ENCODE measurements around the gene FAT3.

The FAT3 gene

GRCh38 chr11:92253421-92253820 lies 28.8 kb downstream of the FAT3 start:
- no peaks in the 10 kb centered on the region for H3K36me3 ChIP-seq (ENCODE audit: control insufficient read depth in 4 of 4, insufficient read depth in 4 of 4, low read length in 3 of 4)
- no peaks in the 10 kb centered on the region for H3K27me3 ChIP-seq (replicated peaks in 2 of 5; ENCODE audit: control insufficient read depth in 4 of 5, insufficient read depth in 5 of 5, low read length in 4 of 5)
- no peaks in the 10 kb centered on the region for H3K4me1 ChIP-seq (ENCODE audit: control extremely low read depth in 1 of 4, control insufficient read depth in 4 of 4, insufficient read depth in 4 of 4, low read length in 3 of 4)
- H3K4me3 ChIP-seq (ENCODE audit: control insufficient read depth in 1 of 7, extremely low read depth in 1 of 7, insufficient read depth in 4 of 7, low read depth in 2 of 7, low read length in 6 of 7): no peak overlapping the region
- ChIA-PET POLR2A (no interaction called here), CTCF (no interaction called here)
- no peak overlapping the region for H3K27ac ChIP-seq (ENCODE audit: insufficient read depth in 1 of 2, low read depth in 1 of 2, low read length in 2 of 2, poor library complexity in 1 of 2, severe bottlenecking in 2 of 2)
- no peaks in the 10 kb centered on the region for H3K9me3 ChIP-seq (ENCODE audit: control extremely low read depth in 1 of 5, control insufficient read depth in 4 of 5, insufficient read depth in 2 of 5, low read depth in 1 of 5, low read length in 4 of 5)
- no CpG with 5 or more reads among the region's 1 CpG for WGBS (ENCODE audit: insufficient coverage)
- no peak for DNase-seq

GRCh38 chr11:92253945-92254344 lies 29.3 kb downstream of the FAT3 start:
- ChIA-PET POLR2A (no interaction called here), CTCF (interaction anchor here (1.7 kb wide), 1 partner anchor 8 kb away, joined by 3 read pairs; no protein-coding TSS in a partner anchor)
- DNase-seq: no peak
- Histone ChIP-seq H3K27ac (ENCODE audit: insufficient read depth in 1 of 2, low read depth in 1 of 2, low read length in 2 of 2, poor library complexity in 1 of 2, severe bottlenecking in 2 of 2) (no peak overlapping the region), H3K9me3 (ENCODE audit: control extremely low read depth in 1 of 5, control insufficient read depth in 4 of 5, insufficient read depth in 2 of 5, low read depth in 1 of 5, low read length in 4 of 5) (peaks cover 0 to 2% (median 0%) of the 10 kb centered on the region in 5 experiments), H3K27me3 (replicated peaks in 2 of 5; ENCODE audit: control insufficient read depth in 4 of 5, insufficient read depth in 5 of 5, low read length in 4 of 5) (no peaks in the 10 kb centered on the region), H3K4me3 (ENCODE audit: control insufficient read depth in 1 of 7, extremely low read depth in 1 of 7, insufficient read depth in 4 of 7, low read depth in 2 of 7, low read length in 6 of 7) (no peak overlapping the region), H3K36me3 (ENCODE audit: control insufficient read depth in 4 of 4, insufficient read depth in 4 of 4, low read length in 3 of 4) (no peaks in the 10 kb centered on the region), H3K4me1 (ENCODE audit: control extremely low read depth in 1 of 4, control insufficient read depth in 4 of 4, insufficient read depth in 4 of 4, low read length in 3 of 4) (no peaks in the 10 kb centered on the region)
- WGBS (ENCODE audit: insufficient coverage): 38% methylated on average over 2 of the region's 4 CpGs

GRCh38 chr11:92257536-92257935 lies 32.9 kb downstream of the FAT3 start:
- no peaks in the 10 kb centered on the region for H3K27me3 ChIP-seq (replicated peaks in 2 of 5; ENCODE audit: control insufficient read depth in 4 of 5, insufficient read depth in 5 of 5, low read length in 4 of 5)
- no peaks in the 10 kb centered on the region for H3K36me3 ChIP-seq (ENCODE audit: control insufficient read depth in 4 of 4, insufficient read depth in 4 of 4, low read length in 3 of 4)
- H3K4me1 ChIP-seq (ENCODE audit: control extremely low read depth in 1 of 4, control insufficient read depth in 4 of 4, insufficient read depth in 4 of 4, low read length in 3 of 4): no peaks in the 10 kb centered on the region
- 88% methylated on average over 2 of the region's 4 CpGs for WGBS (ENCODE audit: insufficient coverage)
- H3K27ac ChIP-seq (ENCODE audit: insufficient read depth in 1 of 2, low read depth in 1 of 2, low read length in 2 of 2, poor library complexity in 1 of 2, severe bottlenecking in 2 of 2): no peak overlapping the region
- DNase-seq: no peak
- ChIA-PET POLR2A (no interaction called here), CTCF (no interaction called here)
- H3K9me3 ChIP-seq (ENCODE audit: control extremely low read depth in 1 of 5, control insufficient read depth in 4 of 5, insufficient read depth in 2 of 5, low read depth in 1 of 5, low read length in 4 of 5): peaks cover 0 to 2% (median 0%) of the 10 kb centered on the region in 5 experiments
- H3K4me3 ChIP-seq (ENCODE audit: control insufficient read depth in 1 of 7, extremely low read depth in 1 of 7, insufficient read depth in 4 of 7, low read depth in 2 of 7, low read length in 6 of 7): no peak overlapping the region

DNA sequence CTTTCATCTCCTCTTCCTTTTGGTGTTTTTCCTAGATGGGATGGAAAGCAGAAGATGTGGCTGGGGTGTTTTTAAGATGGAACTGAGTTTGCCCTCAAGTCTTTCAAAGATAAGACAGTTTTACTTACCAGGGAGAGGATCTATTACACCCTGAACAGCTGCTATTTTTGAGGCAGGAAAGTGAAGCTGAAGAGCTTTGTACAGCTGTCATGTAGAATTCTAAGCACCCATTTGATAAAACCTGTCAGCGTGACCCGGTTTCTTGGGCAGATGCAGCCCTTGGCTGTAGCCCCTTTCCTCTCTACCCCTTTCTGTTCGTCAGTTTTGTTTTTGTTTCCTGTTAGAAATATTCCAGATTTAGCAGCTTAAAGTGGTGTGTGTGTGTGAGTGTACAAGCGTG lies 35.2 kb downstream of the FAT3 start:
- H3K27ac ChIP-seq (ENCODE audit: insufficient read depth in 1 of 2, low read depth in 1 of 2, low read length in 2 of 2, poor library complexity in 1 of 2, severe bottlenecking in 2 of 2): no peak overlapping the region
- ChIA-PET CTCF (no interaction called here), POLR2A (no interaction called here)
- H3K4me3 ChIP-seq (ENCODE audit: control insufficient read depth in 1 of 7, extremely low read depth in 1 of 7, insufficient read depth in 4 of 7, low read depth in 2 of 7, low read length in 6 of 7): no peak overlapping the region
- no CpG with 5 or more reads among the region's 4 CpGs for WGBS (ENCODE audit: insufficient coverage)
- H3K9me3 ChIP-seq (ENCODE audit: control extremely low read depth in 1 of 5, control insufficient read depth in 4 of 5, insufficient read depth in 2 of 5, low read depth in 1 of 5, low read length in 4 of 5): peaks cover 0 to 2% (median 0%) of the 10 kb centered on the region in 5 experiments
- no peaks in the 10 kb centered on the region for H3K4me1 ChIP-seq (ENCODE audit: control extremely low read depth in 1 of 4, control insufficient read depth in 4 of 4, insufficient read depth in 4 of 4, low read length in 3 of 4)
- H3K36me3 ChIP-seq (ENCODE audit: control insufficient read depth in 4 of 4, insufficient read depth in 4 of 4, low read length in 3 of 4): no peaks in the 10 kb centered on the region
- no peak for DNase-seq
- no peaks in the 10 kb centered on the region for H3K27me3 ChIP-seq (replicated peaks in 2 of 5; ENCODE audit: control insufficient read depth in 4 of 5, insufficient read depth in 5 of 5, low read length in 4 of 5)

GRCh38 chr11:92264350-92264749 lies 39.7 kb downstream of the FAT3 start:
- H3K4me1 ChIP-seq (ENCODE audit: control extremely low read depth in 1 of 4, control insufficient read depth in 4 of 4, insufficient read depth in 4 of 4, low read length in 3 of 4): no peaks in the 10 kb centered on the region
- CTCF ChIA-PET: no interaction called here
- WGBS (ENCODE audit: insufficient coverage): 75% methylated on average over 1 of the region's 2 CpGs
- POLR2A ChIA-PET: no interaction called here
- H3K36me3 ChIP-seq (ENCODE audit: control insufficient read depth in 4 of 4, insufficient read depth in 4 of 4, low read length in 3 of 4): no peaks in the 10 kb centered on the region
- no peak overlapping the region for H3K27ac ChIP-seq (ENCODE audit: insufficient read depth in 1 of 2, low read depth in 1 of 2, low read length in 2 of 2, poor library complexity in 1 of 2, severe bottlenecking in 2 of 2)
- H3K9me3 ChIP-seq (ENCODE audit: control extremely low read depth in 1 of 5, control insufficient read depth in 4 of 5, insufficient read depth in 2 of 5, low read depth in 1 of 5, low read length in 4 of 5): no peaks in the 10 kb centered on the region
- H3K4me3 ChIP-seq (ENCODE audit: control insufficient read depth in 1 of 7, extremely low read depth in 1 of 7, insufficient read depth in 4 of 7, low read depth in 2 of 7, low read length in 6 of 7): no peak overlapping the region
- no peak for DNase-seq
- H3K27me3 ChIP-seq (replicated peaks in 2 of 5; ENCODE audit: control insufficient read depth in 4 of 5, insufficient read depth in 5 of 5, low read length in 4 of 5): no peaks in the 10 kb centered on the region

DNA sequence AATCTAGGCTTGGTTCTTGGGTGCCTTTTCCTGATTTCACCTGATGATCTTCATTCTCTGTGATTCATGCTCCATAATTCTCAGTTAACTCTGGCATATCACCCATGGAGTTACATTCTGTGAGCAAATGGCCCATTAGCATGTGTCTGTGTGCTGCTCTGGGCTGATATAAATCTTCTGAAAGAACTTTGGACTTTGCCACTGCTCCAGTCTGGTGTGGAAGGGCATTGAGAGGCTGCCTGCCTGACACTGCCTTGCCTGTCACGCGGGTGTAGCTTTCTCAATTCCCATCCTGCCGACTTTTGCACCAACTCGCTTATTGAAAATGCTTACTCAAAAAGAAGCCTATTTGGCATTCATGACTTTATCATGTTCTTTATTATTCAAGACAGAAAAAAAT lies 42.2 kb downstream of the FAT3 start:
- no CpG with 5 or more reads among the region's 4 CpGs for WGBS (ENCODE audit: insufficient coverage)
- H3K36me3 ChIP-seq (ENCODE audit: control insufficient read depth in 4 of 4, insufficient read depth in 4 of 4, low read length in 3 of 4): no peaks in the 10 kb centered on the region
- no peaks in the 10 kb centered on the region for H3K4me1 ChIP-seq (ENCODE audit: control extremely low read depth in 1 of 4, control insufficient read depth in 4 of 4, insufficient read depth in 4 of 4, low read length in 3 of 4)
- H3K27ac ChIP-seq (ENCODE audit: insufficient read depth in 1 of 2, low read depth in 1 of 2, low read length in 2 of 2, poor library complexity in 1 of 2, severe bottlenecking in 2 of 2): no peak overlapping the region
- CTCF ChIA-PET: no interaction called here
- no peaks in the 10 kb centered on the region for H3K9me3 ChIP-seq (ENCODE audit: control extremely low read depth in 1 of 5, control insufficient read depth in 4 of 5, insufficient read depth in 2 of 5, low read depth in 1 of 5, low read length in 4 of 5)
- no peak for DNase-seq
- POLR2A ChIA-PET: no interaction called here
- H3K4me3 ChIP-seq (ENCODE audit: control insufficient read depth in 1 of 7, extremely low read depth in 1 of 7, insufficient read depth in 4 of 7, low read depth in 2 of 7, low read length in 6 of 7): no peak overlapping the region
- H3K27me3 ChIP-seq (replicated peaks in 2 of 5; ENCODE audit: control insufficient read depth in 4 of 5, insufficient read depth in 5 of 5, low read length in 4 of 5): no peaks in the 10 kb centered on the region

GRCh38 chr11:92267278-92267677 lies 42.7 kb downstream of the FAT3 start:
- no peak overlapping the region for H3K4me3 ChIP-seq (ENCODE audit: control insufficient read depth in 1 of 7, extremely low read depth in 1 of 7, insufficient read depth in 4 of 7, low read depth in 2 of 7, low read length in 6 of 7)
- ChIA-PET POLR2A (no interaction called here), CTCF (no interaction called here)
- WGBS (ENCODE audit: insufficient coverage): 100% methylated on average over 2 of the region's 2 CpGs
- DNase-seq: no peak
- no peaks in the 10 kb centered on the region for H3K9me3 ChIP-seq (ENCODE audit: control extremely low read depth in 1 of 5, control insufficient read depth in 4 of 5, insufficient read depth in 2 of 5, low read depth in 1 of 5, low read length in 4 of 5)
- H3K4me1 ChIP-seq (ENCODE audit: control extremely low read depth in 1 of 4, control insufficient read depth in 4 of 4, insufficient read depth in 4 of 4, low read length in 3 of 4): no peaks in the 10 kb centered on the region
- no peaks in the 10 kb centered on the region for H3K36me3 ChIP-seq (ENCODE audit: control insufficient read depth in 4 of 4, insufficient read depth in 4 of 4, low read length in 3 of 4)
- no peaks in the 10 kb centered on the region for H3K27me3 ChIP-seq (replicated peaks in 2 of 5; ENCODE audit: control insufficient read depth in 4 of 5, insufficient read depth in 5 of 5, low read length in 4 of 5)
- no peak overlapping the region for H3K27ac ChIP-seq (ENCODE audit: insufficient read depth in 1 of 2, low read depth in 1 of 2, low read length in 2 of 2, poor library complexity in 1 of 2, severe bottlenecking in 2 of 2)

GRCh38 chr11:92267968-92268367 lies 43.4 kb downstream of the FAT3 start:
- Histone ChIP-seq H3K27ac (ENCODE audit: insufficient read depth in 1 of 2, low read depth in 1 of 2, low read length in 2 of 2, poor library complexity in 1 of 2, severe bottlenecking in 2 of 2) (no peak overlapping the region), H3K36me3 (ENCODE audit: control insufficient read depth in 4 of 4, insufficient read depth in 4 of 4, low read length in 3 of 4) (no peaks in the 10 kb centered on the region), H3K4me1 (ENCODE audit: control extremely low read depth in 1 of 4, control insufficient read depth in 4 of 4, insufficient read depth in 4 of 4, low read length in 3 of 4) (no peaks in the 10 kb centered on the region), H3K4me3 (ENCODE audit: control insufficient read depth in 1 of 7, extremely low read depth in 1 of 7, insufficient read depth in 4 of 7, low read depth in 2 of 7, low read length in 6 of 7) (no peak overlapping the region), H3K27me3 (replicated peaks in 2 of 5; ENCODE audit: control insufficient read depth in 4 of 5, insufficient read depth in 5 of 5, low read length in 4 of 5) (no peaks in the 10 kb centered on the region), H3K9me3 (ENCODE audit: control extremely low read depth in 1 of 5, control insufficient read depth in 4 of 5, insufficient read depth in 2 of 5, low read depth in 1 of 5, low read length in 4 of 5) (no peaks in the 10 kb centered on the region)
- ChIA-PET POLR2A (no interaction called here), CTCF (no interaction called here)
- no peak for DNase-seq

All from common myeloid progenitor, CD34-positive (primary cell).